ENCODE results near the gene KRTAP9-8.
"Not testable (repeated sequence)": the region's sequence is repeated elsewhere in the genome, so short reads cannot be mapped to it uniquely, and the experiment has no call there.

The KRTAP9-8 gene, protein sequence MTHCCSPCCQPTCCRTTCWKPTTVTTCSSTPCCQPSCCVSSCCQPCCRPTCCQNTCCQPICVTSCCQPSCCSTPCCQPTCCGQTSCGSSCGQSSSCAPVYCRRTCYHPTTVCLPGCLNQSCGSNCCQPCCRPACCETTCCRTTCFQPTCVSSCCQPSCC

DNA sequence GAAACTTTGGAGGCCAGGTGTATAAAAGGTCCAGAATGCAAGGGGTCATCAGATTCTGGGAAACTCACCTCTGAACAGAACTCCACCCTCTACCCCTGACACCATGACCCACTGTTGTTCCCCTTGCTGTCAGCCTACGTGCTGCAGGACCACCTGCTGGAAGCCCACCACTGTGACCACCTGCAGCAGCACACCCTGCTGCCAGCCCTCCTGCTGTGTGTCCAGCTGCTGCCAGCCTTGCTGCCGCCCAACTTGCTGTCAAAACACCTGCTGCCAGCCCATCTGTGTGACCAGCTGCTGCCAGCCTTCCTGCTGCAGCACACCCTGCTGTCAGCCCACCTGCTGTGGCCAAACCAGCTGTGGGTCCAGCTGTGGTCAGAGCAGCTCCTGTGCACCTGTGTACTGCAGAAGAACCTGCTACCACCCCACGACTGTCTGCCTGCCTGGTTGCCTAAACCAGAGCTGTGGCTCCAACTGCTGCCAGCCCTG, at the start of gene KRTAP9-8:
TSS of gene KRTAP9-8 (plus strand) at position 51 of the 489 bp plus-strand sequence. CDS start at position 104, 53 bp downstream.
- not testable (repeated sequence) for DNase-seq (ENCODE audit: low read depth in 2 of 2)

DNA sequence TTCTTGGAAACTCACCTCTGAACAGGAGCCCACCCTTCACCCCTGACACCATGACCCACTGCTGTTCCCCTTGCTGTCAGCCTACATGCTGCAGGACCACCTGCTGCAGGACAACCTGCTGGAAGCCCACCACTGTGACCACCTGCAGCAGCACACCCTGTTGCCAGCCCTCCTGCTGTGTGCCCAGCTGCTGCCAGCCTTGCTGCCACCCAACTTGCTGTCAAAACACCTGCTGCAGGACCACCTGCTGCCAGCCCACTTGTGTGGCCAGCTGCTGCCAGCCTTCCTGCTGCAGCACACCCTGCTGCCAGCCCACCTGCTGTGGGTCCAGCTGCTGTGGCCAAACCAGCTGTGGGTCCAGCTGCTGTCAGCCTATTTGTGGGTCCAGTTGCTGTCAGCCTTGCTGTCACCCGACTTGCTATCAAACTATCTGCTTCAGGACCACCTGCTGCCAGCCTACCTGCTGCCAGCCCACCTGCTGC, 47.9 kb upstream of the KRTAP9-8 start, which contains the start of gene KRTAP9-1:
TSS of gene KRTAP9-1 (plus strand) at position 51 of the 482 bp plus-strand sequence. CDS start at position 51, 0 bp downstream.
- DNase-seq (ENCODE audit: low read depth in 2 of 2), result not testable (repeated sequence)

DNA sequence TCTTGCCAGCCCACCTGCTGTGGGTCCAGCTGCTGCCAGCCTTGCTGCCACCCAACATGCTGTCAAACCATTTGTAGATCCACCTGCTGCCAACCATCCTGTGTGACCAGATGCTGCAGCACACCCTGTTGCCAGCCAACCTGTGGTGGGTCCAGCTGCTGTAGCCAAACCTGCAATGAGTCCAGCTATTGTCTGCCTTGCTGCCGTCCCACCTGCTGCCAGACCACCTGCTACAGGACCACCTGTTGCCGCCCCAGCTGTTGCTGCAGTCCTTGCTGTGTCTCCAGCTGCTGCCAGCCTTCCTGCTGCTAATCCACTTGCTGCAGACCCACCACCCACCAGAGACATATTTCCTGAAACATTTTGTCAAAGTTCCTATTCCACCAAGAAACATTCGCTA, 47.5 kb upstream of the KRTAP9-8 start:
- DNase-seq (ENCODE audit: low read depth in 2 of 2), result no peak

DNA sequence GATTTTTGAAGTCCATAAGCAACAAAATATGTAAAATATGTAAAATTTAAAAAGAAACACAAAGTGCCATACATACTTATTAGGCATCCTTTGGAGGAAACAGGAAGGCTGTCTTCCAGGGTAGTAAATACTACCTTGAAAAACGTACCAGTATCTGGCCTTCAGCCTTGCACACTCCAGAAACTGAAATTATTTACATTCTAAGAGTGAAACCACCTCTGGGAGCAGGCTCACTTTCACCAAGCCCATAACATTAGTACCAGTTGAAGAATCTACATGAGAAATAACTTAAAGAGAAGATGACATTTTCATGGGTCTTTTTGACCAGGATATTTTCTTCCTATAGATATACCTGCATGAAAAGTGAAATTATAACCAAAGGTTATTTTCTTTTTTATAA, 41.7 kb upstream of the KRTAP9-8 start:
- DNase-seq (ENCODE audit: low read depth in 2 of 2), result no peak

DNA sequence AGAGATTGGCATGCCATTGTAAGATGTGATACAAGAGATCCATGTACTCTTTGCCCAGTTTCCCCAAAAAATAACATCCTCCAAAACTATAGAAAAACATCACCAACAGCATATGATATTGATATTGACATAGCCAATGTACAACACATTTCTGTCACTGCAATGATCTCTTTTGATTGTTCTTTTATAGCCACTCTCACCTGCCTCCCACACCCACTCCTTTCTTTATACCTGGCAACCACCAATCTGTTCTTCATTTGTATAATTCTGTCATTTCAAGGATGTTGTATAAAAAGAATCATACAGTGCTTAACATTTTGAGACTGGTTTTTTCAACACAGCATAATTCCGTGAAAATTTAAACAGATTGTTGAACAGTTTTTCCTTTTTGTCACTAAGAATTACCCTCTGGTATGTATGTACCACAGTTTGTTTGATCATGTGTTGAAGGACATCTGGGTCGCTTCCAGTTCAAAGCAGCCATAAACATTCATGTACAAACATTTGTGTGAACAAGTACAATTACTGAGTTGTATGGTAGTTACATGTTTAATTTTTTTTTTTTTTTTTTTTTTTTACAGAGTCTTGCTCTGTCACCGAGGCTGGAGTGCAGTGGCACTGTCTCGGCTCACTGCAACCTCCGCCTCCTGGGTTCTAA, 38.2 kb upstream of the KRTAP9-8 start:
- DNase-seq (ENCODE audit: low read depth in 2 of 2), result no peak

DNA sequence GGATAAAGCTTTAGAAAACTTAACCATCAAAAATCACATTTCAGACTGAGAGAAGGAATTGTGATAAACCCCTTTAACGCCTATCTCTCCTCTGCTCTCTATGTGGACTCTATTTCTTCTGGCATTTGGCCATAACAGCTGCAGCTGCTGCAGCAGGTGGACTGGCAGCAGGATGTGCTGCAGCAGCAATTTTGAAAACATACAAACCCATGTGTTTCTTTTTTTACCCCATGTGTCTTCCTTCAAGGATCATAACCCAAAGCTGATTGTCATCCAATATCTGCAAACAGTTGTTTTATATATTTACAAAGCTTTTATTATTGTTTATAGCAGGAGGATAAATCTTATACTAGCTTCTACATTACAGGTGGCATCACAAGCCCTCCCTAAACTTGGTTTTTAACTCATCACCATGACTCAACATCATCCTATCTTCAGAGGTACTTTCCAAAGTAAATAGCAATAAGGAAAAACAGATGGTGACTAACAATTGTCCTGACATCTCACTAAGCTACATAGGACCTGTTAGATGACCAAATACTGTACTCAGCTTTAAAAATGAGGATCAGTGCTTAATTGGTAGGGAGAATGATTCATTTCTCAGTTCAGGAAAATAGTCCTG, 25.8 kb upstream of the KRTAP9-8 start:
- no peak for DNase-seq (ENCODE audit: low read depth in 2 of 2)

DNA sequence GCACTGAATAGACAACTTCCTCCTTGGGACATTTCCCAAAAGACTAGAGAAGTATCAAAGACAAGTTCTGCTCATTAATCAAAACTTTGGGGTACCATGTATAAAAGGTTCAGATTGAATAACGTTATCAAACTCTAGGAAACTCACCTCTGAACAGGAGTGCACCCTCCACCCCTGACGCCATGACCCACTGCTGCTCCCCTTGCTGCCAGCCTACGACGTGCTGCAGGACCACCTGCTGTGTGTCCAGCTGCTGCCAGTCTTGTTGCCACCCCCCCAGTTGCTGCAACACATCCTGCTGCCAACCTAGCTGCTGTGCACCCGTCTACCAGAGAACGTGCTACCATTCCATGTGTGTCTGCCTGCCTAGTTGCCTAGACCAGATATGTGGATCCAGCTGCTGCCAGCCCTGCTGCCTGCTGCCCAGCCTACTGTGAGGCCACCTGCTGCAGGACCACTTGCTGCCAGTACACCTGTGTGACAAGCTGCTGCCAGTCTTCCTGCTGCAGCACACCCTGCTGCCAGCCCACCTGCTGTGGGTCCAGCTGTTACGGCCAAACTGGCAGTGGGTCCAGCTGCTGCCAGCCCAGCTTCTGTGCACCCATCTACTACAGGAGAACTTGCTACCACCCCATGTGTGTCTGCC, 25.2 kb upstream of the KRTAP9-8 start:
- no peak for DNase-seq (ENCODE audit: low read depth in 2 of 2)

DNA sequence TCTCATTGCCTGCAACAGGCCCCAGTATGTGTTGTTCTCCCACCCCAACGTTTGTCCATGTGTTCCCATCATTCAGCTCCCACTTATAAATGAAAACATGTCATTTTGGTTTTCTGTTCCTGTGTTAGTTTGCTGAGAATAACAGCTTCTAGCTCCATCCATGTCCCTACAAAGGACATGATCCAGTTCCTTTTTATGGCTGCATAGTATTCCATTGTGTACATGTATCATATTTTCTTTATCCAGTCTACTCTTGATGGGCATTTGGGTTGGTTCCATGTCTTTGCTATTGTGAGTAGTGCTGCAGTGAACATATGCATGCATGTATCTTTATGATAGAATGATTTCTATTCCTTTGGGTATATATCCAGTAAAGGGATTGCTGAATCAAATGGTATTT, 22.1 kb upstream of the KRTAP9-8 start:
- no peak for DNase-seq (ENCODE audit: low read depth in 2 of 2)

DNA sequence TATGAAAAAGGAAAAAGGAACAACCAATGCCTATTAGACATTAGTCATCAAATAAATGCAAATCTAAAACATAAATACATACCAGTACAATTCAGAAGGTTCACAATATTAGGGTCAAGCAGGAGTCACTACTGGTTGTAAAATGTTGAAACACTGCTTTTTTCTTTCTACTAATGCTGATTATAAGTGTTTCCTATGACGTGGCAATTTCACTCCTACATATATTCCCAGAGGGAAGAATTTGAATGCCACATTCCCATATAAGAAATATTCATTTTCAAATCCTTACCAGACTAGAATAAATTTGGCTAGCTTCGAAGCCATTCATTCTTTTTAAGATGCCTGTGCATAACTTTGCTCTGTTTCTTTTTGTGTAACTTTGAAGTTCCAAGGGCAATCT, 14.0 kb upstream of the KRTAP9-8 start:
- no peak for DNase-seq (ENCODE audit: low read depth in 2 of 2)

DNA sequence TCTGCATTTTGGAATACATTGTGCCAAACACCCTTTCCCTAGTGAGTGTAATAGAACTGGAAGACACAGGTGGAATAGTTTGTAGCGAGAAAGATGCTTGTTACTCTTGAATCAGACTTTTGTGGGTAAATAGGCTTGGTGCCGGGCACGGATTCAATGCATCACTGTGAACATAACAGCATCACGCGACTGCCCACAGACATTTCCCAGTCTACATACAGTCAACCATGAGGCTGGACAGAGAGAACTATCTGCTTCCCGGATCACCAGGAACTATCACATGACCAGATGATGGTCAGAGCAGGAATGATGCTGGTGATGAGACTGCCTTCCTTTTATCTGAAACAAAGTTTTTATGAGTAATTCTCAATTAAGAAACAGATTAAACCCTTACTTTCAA, 11.7 kb upstream of the KRTAP9-8 start:
- no peak for DNase-seq (ENCODE audit: low read depth in 2 of 2)

DNA sequence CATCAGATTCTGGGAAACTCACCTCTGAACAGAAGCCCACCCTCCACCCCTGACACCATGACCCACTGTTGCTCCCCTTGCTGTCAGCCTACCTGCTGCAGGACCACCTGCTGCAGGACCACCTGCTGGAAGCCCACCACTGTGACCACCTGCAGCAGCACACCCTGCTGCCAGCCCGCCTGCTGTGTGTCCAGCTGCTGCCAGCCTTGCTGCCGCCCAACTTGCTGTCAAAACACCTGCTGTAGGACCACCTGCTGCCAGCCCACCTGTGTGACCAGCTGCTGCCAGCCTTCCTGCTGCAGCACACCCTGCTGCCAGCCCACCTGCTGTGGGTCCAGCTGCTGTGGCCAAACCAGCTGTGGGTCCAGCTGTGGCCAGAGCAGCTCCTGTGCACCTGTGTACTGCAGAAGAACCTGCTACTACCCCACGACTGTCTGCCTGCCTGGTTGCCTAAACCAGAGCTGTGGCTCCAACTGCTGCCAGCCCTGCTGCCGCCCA, 11.2 kb upstream of the KRTAP9-8 start, which contains the start of gene KRTAP9-2:
TSS of gene KRTAP9-2 (plus strand) at position 51 of the 498 bp plus-strand sequence. CDS start at position 58, 7 bp downstream.
- DNase-seq (ENCODE audit: low read depth in 2 of 2), result not testable (repeated sequence)

DNA sequence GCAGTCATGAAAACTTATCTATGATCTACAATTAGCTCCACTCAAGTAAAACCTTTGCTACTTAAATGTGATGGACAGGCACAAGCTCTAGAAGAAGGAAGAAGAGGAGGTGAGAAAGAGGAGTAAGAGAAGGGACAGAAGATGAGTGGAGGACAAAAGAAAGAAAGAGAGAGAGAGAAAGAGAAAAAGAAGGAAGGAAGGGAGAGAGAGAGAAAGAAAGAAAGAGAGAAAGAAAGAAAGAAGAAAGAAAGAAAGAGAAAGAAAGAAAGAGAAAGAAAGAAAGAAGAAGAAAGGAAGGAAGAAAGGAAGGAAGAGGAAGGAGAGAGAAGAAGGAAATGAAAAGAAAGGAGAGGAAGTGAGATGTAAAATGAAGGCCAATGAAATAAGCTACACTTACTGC, 7.7 kb upstream of the KRTAP9-8 start:
- DNase-seq (ENCODE audit: low read depth in 2 of 2), result no peak

DNA sequence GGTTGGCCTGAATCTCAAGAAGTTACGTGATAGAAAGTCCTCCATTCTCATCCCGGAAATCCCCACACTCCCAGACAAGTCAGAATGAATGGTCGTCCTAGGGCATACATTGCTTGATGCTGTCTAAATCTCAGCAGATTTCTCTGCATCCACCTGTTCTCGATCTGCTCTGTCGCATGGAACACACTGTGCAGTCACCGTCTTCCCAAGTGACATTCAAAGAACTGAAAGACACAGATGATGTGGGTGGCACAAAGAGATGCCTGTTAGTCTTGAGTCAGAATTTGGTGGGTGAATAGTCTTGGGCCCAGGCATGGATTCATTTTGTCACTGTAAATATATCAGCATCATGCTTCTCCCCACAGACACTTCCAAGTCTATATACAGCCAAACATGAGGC, 6.1 kb upstream of the KRTAP9-8 start:
- no peak for DNase-seq (ENCODE audit: low read depth in 2 of 2)

DNA sequence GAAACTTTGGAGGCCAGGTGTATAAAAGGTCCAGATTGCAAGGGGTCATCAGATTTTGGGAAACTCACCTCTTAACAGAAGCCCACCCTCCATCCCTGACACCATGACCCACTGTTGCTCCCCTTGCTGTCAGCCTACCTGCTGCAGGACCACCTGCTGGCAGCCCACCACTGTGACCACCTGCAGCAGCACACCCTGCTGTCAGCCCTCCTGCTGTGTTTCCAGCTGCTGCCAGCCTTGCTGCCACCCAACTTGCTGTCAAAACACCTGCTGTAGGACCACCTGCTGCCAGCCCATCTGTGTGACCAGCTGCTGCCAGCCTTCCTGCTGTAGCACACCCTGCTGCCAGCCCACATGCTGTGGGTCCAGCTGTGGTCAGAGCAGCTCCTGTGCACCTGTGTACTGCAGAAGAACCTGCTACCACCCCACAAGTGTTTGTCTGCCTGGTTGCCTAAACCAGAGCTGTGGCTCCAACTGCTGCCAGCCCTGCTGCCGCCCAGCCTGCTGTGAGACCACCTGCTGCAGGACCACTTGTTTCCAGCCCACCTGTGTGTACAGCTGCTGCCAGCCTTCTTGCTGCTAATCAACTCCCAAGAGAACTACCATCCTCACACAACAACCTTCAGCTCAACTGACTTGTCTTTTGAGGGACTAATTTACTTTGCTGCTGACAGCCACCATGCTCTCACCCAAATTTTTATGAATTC, 5.2 kb upstream of the KRTAP9-8 start, which contains the start of gene KRTAP9-3:
TSS of gene KRTAP9-3 (plus strand) at position 51 of the 707 bp plus-strand sequence. CDS start at position 104, 53 bp downstream.
- DNase-seq (ENCODE audit: low read depth in 2 of 2), result not testable (repeated sequence)

DNA sequence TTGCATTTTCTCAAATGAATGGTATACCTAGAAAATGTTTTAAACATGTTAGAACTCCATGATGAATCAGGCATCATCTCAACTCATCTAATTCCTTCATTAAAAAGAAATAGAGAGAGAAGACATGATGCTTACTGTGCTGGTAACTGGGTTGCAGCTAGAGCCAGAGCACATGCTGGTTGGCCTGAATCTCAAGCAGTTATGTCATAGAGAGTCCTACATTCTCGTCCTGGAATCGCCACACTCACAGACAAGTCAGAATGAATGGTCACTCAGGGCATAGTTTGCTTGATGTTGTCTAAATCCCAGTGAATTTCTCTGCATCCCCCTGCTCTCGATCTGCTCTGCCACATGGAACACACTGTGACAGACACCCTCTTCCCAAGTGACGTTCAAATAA, 683 bp upstream of the KRTAP9-8 start:
- DNase-seq (ENCODE audit: low read depth in 2 of 2), result not testable (repeated sequence)

DNA sequence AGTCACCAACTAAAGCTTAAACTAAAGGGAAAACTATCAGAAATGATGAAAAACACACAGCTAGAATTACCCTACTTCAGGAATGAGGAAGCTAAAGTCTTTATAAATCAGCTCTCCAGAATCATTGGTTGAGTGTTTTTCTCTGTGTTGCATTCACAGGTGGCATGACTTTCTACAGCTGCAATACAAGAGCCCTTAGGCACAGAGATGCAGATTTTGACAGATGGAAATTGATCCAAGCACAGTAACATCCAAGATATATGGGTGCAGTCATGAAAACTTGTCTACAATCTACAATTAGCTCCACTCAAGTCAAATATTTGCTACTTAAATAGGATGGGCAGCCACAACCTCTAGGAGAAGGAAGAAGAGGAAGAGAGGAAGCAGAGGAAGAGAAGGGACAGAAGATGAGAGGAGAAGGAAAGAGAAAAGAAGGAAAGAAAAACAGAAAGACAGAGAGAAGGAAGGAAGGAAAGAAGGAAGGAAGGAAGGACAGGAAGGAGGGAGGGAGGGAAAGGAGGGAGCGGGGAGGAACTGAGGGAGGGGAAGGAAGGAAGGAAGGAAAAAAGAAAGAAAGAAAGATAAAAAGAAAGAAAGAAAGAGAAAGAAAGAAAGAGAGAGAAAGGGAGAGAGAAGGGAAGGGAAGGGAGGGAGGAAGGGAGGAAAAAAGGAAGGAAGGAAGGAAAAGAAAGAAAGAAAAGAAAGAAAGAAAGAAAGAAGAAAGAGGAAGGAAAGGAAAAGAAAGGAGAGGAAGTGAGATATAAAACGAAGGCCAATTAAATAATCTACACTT, 9.4 kb downstream of the KRTAP9-8 start:
- not testable (repeated sequence) for DNase-seq (ENCODE audit: low read depth in 2 of 2)

DNA sequence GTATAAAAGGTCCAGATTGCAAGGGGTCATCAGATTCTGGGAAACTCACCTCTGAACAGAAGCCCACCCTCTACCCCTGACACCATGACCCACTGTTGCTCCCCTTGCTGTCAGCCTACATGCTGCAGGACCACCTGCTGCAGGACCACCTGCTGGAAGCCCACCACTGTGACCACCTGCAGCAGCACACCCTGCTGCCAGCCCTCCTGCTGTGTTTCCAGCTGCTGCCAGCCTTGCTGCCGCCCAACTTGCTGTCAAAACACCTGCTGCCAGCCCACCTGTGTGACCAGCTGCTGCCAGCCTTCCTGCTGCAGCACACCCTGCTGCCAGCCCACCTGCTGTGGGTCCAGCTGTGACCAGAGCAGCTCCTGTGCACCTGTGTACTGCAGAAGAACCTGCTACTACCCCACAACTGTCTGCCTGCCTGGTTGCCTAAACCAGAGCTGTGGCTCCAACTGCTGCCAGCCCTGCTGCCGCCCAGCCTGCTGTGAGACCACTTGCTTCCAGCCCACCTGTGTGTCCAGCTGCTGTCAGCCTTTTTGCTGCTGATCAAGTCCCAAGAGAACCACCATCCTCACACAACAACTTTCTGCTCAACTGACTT, 11.9 kb downstream of the KRTAP9-8 start, which contains the start of gene KRTAP9-4:
TSS of gene KRTAP9-4 (plus strand) at position 51 of the 604 bp plus-strand sequence. CDS start at position 85, 34 bp downstream.
- not testable (repeated sequence) for DNase-seq (ENCODE audit: low read depth in 2 of 2)

DNA sequence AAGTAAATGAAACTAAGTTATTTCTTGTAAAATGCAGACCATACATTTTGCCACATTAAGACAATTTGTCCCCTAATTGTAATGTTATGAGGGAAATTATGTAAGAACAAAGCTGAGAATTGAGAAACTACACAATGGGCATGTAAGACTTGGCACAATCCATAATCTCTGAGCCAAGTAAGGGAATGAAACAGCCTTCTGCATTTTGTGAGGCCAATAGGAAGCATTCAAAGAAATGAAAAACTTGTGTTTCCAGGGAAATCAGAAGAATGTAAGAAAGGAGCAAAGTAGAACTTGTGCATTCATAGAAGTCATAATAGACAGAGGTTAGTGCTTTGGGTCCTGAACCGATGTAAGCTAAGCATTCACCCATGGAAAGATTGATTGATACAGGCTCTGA, 13.5 kb downstream of the KRTAP9-8 start:
- no peak for DNase-seq (ENCODE audit: low read depth in 2 of 2)

DNA sequence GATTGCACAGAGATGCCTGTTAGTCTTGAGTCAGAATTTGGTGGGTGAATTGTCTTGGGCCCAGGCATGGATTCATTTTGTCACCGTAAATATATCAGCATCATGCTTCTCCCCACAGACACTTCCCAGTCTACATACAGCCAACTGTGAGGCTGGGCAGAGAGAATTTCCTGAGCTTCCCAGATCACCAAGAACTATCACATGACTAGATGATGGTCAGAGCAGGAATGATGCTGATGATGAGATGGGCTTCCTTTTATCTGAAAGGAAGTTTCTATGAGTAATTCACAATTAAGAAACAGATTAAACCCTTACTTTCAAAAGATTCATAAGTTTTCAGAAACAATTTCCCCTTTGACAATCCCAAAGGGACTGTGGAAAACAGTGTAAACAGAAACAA, 17.1 kb downstream of the KRTAP9-8 start:
- no peak for DNase-seq (ENCODE audit: low read depth in 2 of 2)
